ENCODE results near the gene NSUN7. TPM values are rescaled to one million over a fixed set of nuclear protein-coding genes. Genes with fewer than 3 reads are reported as not detected.

NSUN7 gene
- polyA plus RNA-seq (2013, experiment 1 of 2): 29.2 TPM
- 27.9 TPM for polyA plus RNA-seq (2013, experiment 2 of 2)

GRCh38 chr4:40749717-40750460, at the start of gene NSUN7:
NSUN7 (plus strand) TSS chr4:40749955; CDS start chr4:40750694, 739 bp downstream.
- peak within 1 kb of the TSS; percentile 94 for H2AFZ ChIP-seq (ENCODE audit: low read length)
- H2BK120ac ChIP-seq (ENCODE audit: low read depth, low read length): no peak within 1 kb of the TSS
- peak within 1 kb of the TSS; percentile 94 for H2BK15ac ChIP-seq (ENCODE audit: low read length)
- peak within 1 kb of the TSS; percentile 23 to 96 for H3K4me3 ChIP-seq (ENCODE audit: low read length in 2 of 2)
- peak within 1 kb of the TSS; percentile 93 for H3K23ac ChIP-seq (ENCODE audit: low read depth, low read length, poor library complexity)
- H3K4me2 ChIP-seq (ENCODE audit: insufficient read depth, low read length, poor library complexity, severe bottlenecking): peak within 1 kb of the TSS; percentile 59
- peak; percentile 64 for DNase-seq (ENCODE audit: low spot score)
- peaks cover 0 to 42% (median 0%) of the 10 kb centered on the region in 3 experiments for H3K27me3 ChIP-seq (ENCODE audit: control insufficient read depth in 3 of 3, insufficient read depth in 3 of 3, low read depth in 1 of 3, low read length in 3 of 3)
- peak within 1 kb of the TSS; percentile 73 for H2BK12ac ChIP-seq (ENCODE audit: low read length)
- H3K27ac ChIP-seq (replicated peaks; ENCODE audit: low read length): peak within 1 kb of the TSS; percentile 74
- H4K91ac ChIP-seq (ENCODE audit: low read depth, low read length, poor library complexity): peak within 1 kb of the TSS; percentile 72
- no peak within 1 kb of the TSS for H4K8ac ChIP-seq (ENCODE audit: low read depth, low read length)
- no peaks in the 10 kb centered on the region for H3K79me1 ChIP-seq (ENCODE audit: low read depth, low read length)
- peak within 1 kb of the TSS; percentile 97 for H3K9ac ChIP-seq (ENCODE audit: low read depth, low read length, poor library complexity)
- peaks cover 2 to 4% of the 10 kb centered on the region in 2 donors for H3K4me1 ChIP-seq (ENCODE audit: control insufficient read depth in 2 of 2, insufficient read depth in 1 of 2, low read depth in 1 of 2, low read length in 2 of 2)
- peak within 1 kb of the TSS; percentile 97 for H2BK5ac ChIP-seq (ENCODE audit: low read length)
- no CpG with 5 or more reads among the region's 75 CpGs for WGBS, 2 donors (ENCODE audit: extremely low coverage in 2 of 2, insufficient read length in 2 of 2, insufficient replicate concordance in 1 of 2)
- H3K18ac ChIP-seq (ENCODE audit: low read length): peak within 1 kb of the TSS; percentile 100
- H3K4ac ChIP-seq (ENCODE audit: low read length): no peak within 1 kb of the TSS
- H2AK5ac ChIP-seq (ENCODE audit: low read depth, low read length): peak within 1 kb of the TSS; percentile 13
- H3K9me3 ChIP-seq (replicated peaks in 1 of 2; ENCODE audit: control insufficient read depth in 2 of 2, insufficient read depth in 1 of 2, low read depth in 1 of 2, low read length in 2 of 2): peaks cover 0 to 2% of the 10 kb centered on the region in 2 donors
- peaks cover 0 to 5% of the 10 kb centered on the region in 2 donors for H3K36me3 ChIP-seq (replicated peaks in 1 of 2; ENCODE audit: control insufficient read depth in 2 of 2, insufficient read depth in 2 of 2, low read length in 2 of 2)
- peak within 1 kb of the TSS; percentile 85 for H3K14ac ChIP-seq (ENCODE audit: low read length)

- Histone ChIP-seq H2AK5ac (ENCODE audit: low read depth, low read length) (no peak overlapping the region), H4K91ac (ENCODE audit: low read depth, low read length, poor library complexity) (no peak overlapping the region), H3K4me1 (ENCODE audit: control insufficient read depth in 2 of 2, insufficient read depth in 1 of 2, low read depth in 1 of 2, low read length in 2 of 2) (no peaks in the 10 kb centered on the region), H3K18ac (ENCODE audit: low read length) (no peak overlapping the region), H3K14ac (ENCODE audit: low read length) (no peak overlapping the region), H3K36me3 (replicated peaks in 1 of 2; ENCODE audit: control insufficient read depth in 2 of 2, insufficient read depth in 2 of 2, low read length in 2 of 2) (no peaks in the 10 kb centered on the region), H2BK15ac (ENCODE audit: low read length) (no peak overlapping the region), H4K8ac (ENCODE audit: low read depth, low read length) (no peak overlapping the region), H3K27ac (replicated peaks; ENCODE audit: low read length) (no peak overlapping the region), H3K9me3 (replicated peaks in 1 of 2; ENCODE audit: control insufficient read depth in 2 of 2, insufficient read depth in 1 of 2, low read depth in 1 of 2, low read length in 2 of 2) (no peaks in the 10 kb centered on the region), H3K79me1 (ENCODE audit: low read depth, low read length) (no peaks in the 10 kb centered on the region), H2BK5ac (ENCODE audit: low read length) (no peak overlapping the region), H3K4me3 (ENCODE audit: low read length in 2 of 2) (no peak overlapping the region), H3K4me2 (ENCODE audit: insufficient read depth, low read length, poor library complexity, severe bottlenecking) (no peak overlapping the region), H3K23ac (ENCODE audit: low read depth, low read length, poor library complexity) (no peak overlapping the region), H2BK12ac (ENCODE audit: low read length) (no peak overlapping the region), H3K4ac (ENCODE audit: low read length) (no peak overlapping the region), H2AFZ (ENCODE audit: low read length) (no peak overlapping the region), H2BK120ac (ENCODE audit: low read depth, low read length) (no peak overlapping the region), H3K27me3 (ENCODE audit: control insufficient read depth in 3 of 3, insufficient read depth in 3 of 3, low read depth in 1 of 3, low read length in 3 of 3) (no peaks in the 10 kb centered on the region), H3K9ac (ENCODE audit: low read depth, low read length, poor library complexity) (no peak overlapping the region)
- no peak for DNase-seq (ENCODE audit: low spot score)
- WGBS, 2 donors (ENCODE audit: extremely low coverage in 2 of 2, insufficient read length in 2 of 2, insufficient replicate concordance in 1 of 2): no CpG with 5 or more reads among the region's 5 CpGs
Observed at GRCh38 chr4:40702137-40702799, 47.5 kb upstream of the NSUN7 start.

- H4K91ac ChIP-seq (ENCODE audit: low read depth, low read length, poor library complexity): no peak overlapping the region
- H4K8ac ChIP-seq (ENCODE audit: low read depth, low read length): no peak overlapping the region
- no peak overlapping the region for H2BK5ac ChIP-seq (ENCODE audit: low read length)
- H2AFZ ChIP-seq (ENCODE audit: low read length): no peak overlapping the region
- H3K18ac ChIP-seq (ENCODE audit: low read length): no peak overlapping the region
- no peaks in the 10 kb centered on the region for H3K36me3 ChIP-seq (replicated peaks in 1 of 2; ENCODE audit: control insufficient read depth in 2 of 2, insufficient read depth in 2 of 2, low read length in 2 of 2)
- H3K27me3 ChIP-seq (ENCODE audit: control insufficient read depth in 3 of 3, insufficient read depth in 3 of 3, low read depth in 1 of 3, low read length in 3 of 3): no peaks in the 10 kb centered on the region
- H3K9ac ChIP-seq (ENCODE audit: low read depth, low read length, poor library complexity): no peak overlapping the region
- no peak overlapping the region for H3K14ac ChIP-seq (ENCODE audit: low read length)
- no peaks in the 10 kb centered on the region for H3K79me1 ChIP-seq (ENCODE audit: low read depth, low read length)
- H3K4ac ChIP-seq (ENCODE audit: low read length): no peak overlapping the region
- H3K9me3 ChIP-seq (replicated peaks in 1 of 2; ENCODE audit: control insufficient read depth in 2 of 2, insufficient read depth in 1 of 2, low read depth in 1 of 2, low read length in 2 of 2): no peaks in the 10 kb centered on the region
- no peak overlapping the region for H3K4me3 ChIP-seq (ENCODE audit: low read length in 2 of 2)
- H2AK5ac ChIP-seq (ENCODE audit: low read depth, low read length): no peak overlapping the region
- no peak overlapping the region for H2BK15ac ChIP-seq (ENCODE audit: low read length)
- DNase-seq (ENCODE audit: low spot score): no peak
- H2BK120ac ChIP-seq (ENCODE audit: low read depth, low read length): no peak overlapping the region
- H2BK12ac ChIP-seq (ENCODE audit: low read length): no peak overlapping the region
- H3K4me1 ChIP-seq (ENCODE audit: control insufficient read depth in 2 of 2, insufficient read depth in 1 of 2, low read depth in 1 of 2, low read length in 2 of 2): no peaks in the 10 kb centered on the region
- no peak overlapping the region for H3K23ac ChIP-seq (ENCODE audit: low read depth, low read length, poor library complexity)
- no CpG with 5 or more reads among the region's 2 CpGs for WGBS, 2 donors (ENCODE audit: extremely low coverage in 2 of 2, insufficient read length in 2 of 2, insufficient replicate concordance in 1 of 2)
- H3K27ac ChIP-seq (replicated peaks; ENCODE audit: low read length): no peak overlapping the region
- H3K4me2 ChIP-seq (ENCODE audit: insufficient read depth, low read length, poor library complexity, severe bottlenecking): no peak overlapping the region
Observed at GRCh38 chr4:40702800-40703151, 47.0 kb upstream of the NSUN7 start.

GRCh38 chr4:40704073-40704472, 45.7 kb upstream of the NSUN7 start:
- no peak overlapping the region for H3K23ac ChIP-seq (ENCODE audit: low read depth, low read length, poor library complexity)
- no peak overlapping the region for H2BK12ac ChIP-seq (ENCODE audit: low read length)
- H3K79me1 ChIP-seq (ENCODE audit: low read depth, low read length): no peaks in the 10 kb centered on the region
- no peak overlapping the region for H3K9ac ChIP-seq (ENCODE audit: low read depth, low read length, poor library complexity)
- no CpG with 5 or more reads among the region's 5 CpGs for WGBS, 2 donors (ENCODE audit: extremely low coverage in 2 of 2, insufficient read length in 2 of 2, insufficient replicate concordance in 1 of 2)
- no peak overlapping the region for H3K18ac ChIP-seq (ENCODE audit: low read length)
- no peak overlapping the region for H3K4ac ChIP-seq (ENCODE audit: low read length)
- no peak overlapping the region for H3K4me2 ChIP-seq (ENCODE audit: insufficient read depth, low read length, poor library complexity, severe bottlenecking)
- H2BK120ac ChIP-seq (ENCODE audit: low read depth, low read length): no peak overlapping the region
- no peaks in the 10 kb centered on the region for H3K36me3 ChIP-seq (replicated peaks in 1 of 2; ENCODE audit: control insufficient read depth in 2 of 2, insufficient read depth in 2 of 2, low read length in 2 of 2)
- no peak overlapping the region for H4K8ac ChIP-seq (ENCODE audit: low read depth, low read length)
- no peak for DNase-seq (ENCODE audit: low spot score)
- no peak overlapping the region for H3K14ac ChIP-seq (ENCODE audit: low read length)
- no peak overlapping the region for H3K4me3 ChIP-seq (ENCODE audit: low read length in 2 of 2)
- no peaks in the 10 kb centered on the region for H3K4me1 ChIP-seq (ENCODE audit: control insufficient read depth in 2 of 2, insufficient read depth in 1 of 2, low read depth in 1 of 2, low read length in 2 of 2)
- no peak overlapping the region for H2AK5ac ChIP-seq (ENCODE audit: low read depth, low read length)
- no peak overlapping the region for H2BK5ac ChIP-seq (ENCODE audit: low read length)
- H2BK15ac ChIP-seq (ENCODE audit: low read length): no peak overlapping the region
- H3K27me3 ChIP-seq (ENCODE audit: control insufficient read depth in 3 of 3, insufficient read depth in 3 of 3, low read depth in 1 of 3, low read length in 3 of 3): no peaks in the 10 kb centered on the region
- no peak overlapping the region for H4K91ac ChIP-seq (ENCODE audit: low read depth, low read length, poor library complexity)
- no peaks in the 10 kb centered on the region for H3K9me3 ChIP-seq (replicated peaks in 1 of 2; ENCODE audit: control insufficient read depth in 2 of 2, insufficient read depth in 1 of 2, low read depth in 1 of 2, low read length in 2 of 2)
- no peak overlapping the region for H2AFZ ChIP-seq (ENCODE audit: low read length)
- H3K27ac ChIP-seq (replicated peaks; ENCODE audit: low read length): no peak overlapping the region
